ENCODE results near the gene PLAC8L1.

Gene PLAC8L1

GRCh38 chr5:146079695-146080373 is 25.5 kb downstream of the PLAC8L1 start:
- DNase-seq (ENCODE audit: low read depth): no peak

GRCh38 chr5:146078566-146078965 is 26.8 kb downstream of the PLAC8L1 start:
- DNase-seq (ENCODE audit: low read depth): no peak

GRCh38 chr5:146076455-146076854 is 28.9 kb downstream of the PLAC8L1 start:
- DNase-seq (ENCODE audit: low read depth): no peak

DNA sequence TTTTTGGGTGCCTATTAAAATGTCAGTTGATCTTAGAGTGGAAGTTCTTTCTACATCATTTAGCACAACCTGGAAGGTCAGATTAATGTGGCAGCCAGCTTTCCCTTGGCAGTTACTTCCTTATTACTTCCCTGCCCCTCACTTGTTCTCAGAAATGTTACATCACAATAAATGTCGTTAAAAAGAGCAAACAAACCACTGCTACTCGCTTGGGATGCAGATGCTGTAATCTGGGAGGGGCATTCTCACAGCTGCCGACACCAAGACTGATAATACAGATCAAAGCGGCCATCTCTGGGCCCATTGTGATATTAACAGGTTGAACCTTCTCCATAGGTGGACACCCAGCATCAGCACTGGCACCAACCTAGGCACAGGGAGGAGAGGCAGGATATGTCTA is 29.3 kb downstream of the PLAC8L1 start:
- no peak for DNase-seq (ENCODE audit: low read depth)

GRCh38 chr5:146073239-146073900 is 32.0 kb downstream of the PLAC8L1 start:
- DNase-seq (ENCODE audit: low read depth): no peak

- DNase-seq (ENCODE audit: low read depth): no peak
Measured at GRCh38 chr5:146072595-146072994, 32.8 kb downstream of the PLAC8L1 start.

DNA sequence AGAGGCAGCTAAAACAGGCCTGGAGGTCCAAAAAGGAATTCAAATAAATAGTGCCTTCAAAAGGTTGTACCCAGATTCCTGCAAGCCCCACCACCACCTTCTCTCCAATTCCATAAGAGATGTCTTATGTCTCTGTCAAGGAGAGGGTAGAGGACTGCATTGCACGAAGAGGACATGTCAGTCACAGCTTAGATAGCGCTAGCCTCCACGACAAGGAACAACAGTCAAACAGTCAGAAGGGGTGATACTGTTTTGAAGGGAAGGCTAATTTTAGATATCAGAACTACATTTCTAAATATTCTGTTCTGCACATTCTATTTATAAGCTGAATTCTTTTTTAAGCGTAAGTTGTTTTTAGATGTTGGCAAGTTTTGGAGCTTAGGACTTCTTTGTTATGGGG is 34.2 kb downstream of the PLAC8L1 start:
- no peak for DNase-seq (ENCODE audit: low read depth)

- DNase-seq (ENCODE audit: low read depth): no peak
Measured at GRCh38 chr5:146070746-146071145, 34.6 kb downstream of the PLAC8L1 start.

DNA sequence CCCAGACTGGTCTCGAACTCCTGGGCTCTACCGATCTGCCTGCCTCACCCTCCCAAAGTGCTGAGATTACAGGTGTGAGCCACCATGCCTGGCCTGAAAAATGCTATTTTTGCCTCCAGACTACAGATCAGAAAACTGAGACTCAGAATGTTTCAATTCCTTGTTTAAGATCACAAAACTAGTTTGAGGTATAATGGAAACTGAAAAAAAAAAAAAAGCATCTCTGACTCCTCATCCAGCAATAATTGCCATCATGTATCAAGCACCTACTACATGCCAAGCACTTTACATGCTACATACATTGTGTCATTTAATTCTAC is 35.6 kb downstream of the PLAC8L1 start:
- no peak for DNase-seq (ENCODE audit: low read depth)

DNA sequence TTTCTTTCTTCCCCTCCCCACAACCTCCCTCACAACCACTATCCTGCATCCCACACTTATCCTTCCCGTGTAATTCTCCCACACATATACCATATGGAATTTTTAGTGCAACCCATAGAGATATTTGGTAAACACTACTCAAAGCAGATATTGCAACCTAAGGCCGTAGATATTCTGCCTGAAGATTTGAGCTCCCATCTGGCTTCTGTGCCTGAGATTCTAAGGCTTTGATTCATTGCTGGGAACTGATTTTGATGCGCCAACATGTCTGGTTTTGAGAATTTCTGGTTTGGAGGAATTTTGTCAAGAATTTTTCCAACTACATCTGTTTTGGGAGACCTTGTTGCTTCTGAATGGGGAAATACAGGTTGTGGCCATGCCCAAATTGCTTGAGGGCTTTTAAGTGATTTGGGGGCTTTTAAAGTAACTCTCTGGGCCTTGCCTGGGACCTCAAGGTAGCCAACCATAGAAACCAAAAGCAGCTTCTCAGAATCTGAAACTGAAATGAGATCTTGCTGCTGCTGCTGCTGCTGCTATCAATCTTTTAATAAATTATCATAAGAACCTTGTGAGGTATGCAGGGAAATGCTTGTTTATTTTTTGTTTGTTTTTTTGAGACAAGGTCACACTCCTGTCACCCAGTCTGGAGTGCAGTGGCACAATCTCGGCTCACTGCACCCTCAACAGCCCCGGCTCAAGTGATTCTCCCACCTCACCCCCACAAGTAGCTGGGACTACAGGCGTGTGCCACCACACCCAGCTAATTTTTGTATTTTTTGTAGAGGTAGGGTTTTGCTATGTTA is 36.2 kb downstream of the PLAC8L1 start:
- no peak for DNase-seq (ENCODE audit: low read depth)

- no peak for DNase-seq (ENCODE audit: low read depth)
Measured at GRCh38 chr5:146068206-146068605, 37.2 kb downstream of the PLAC8L1 start.

- no peak for DNase-seq (ENCODE audit: low read depth)
Measured at GRCh38 chr5:146066968-146067367, 38.4 kb downstream of the PLAC8L1 start.

DNA sequence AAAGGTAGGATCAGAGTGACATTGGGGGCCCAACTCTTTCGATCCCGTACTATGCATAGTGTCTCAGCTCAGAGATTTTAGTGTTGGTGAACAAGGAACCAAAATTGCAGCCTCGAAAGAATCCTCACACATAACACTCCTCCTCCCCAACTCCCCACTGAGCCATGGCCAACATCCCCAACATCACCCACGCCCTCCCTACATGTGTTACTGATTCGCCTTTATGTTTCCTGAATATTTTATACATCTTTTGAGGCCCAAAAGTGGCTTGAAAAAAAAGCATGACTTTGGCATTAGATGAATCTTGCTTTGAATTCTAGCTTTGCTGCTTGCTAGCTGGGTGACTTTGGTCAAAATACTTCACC is 45.2 kb downstream of the PLAC8L1 start:
- DNase-seq (ENCODE audit: low read depth): no peak

GRCh38 chr5:146059460-146060220 is 45.7 kb downstream of the PLAC8L1 start:
- DNase-seq (ENCODE audit: low read depth): no peak

DNA sequence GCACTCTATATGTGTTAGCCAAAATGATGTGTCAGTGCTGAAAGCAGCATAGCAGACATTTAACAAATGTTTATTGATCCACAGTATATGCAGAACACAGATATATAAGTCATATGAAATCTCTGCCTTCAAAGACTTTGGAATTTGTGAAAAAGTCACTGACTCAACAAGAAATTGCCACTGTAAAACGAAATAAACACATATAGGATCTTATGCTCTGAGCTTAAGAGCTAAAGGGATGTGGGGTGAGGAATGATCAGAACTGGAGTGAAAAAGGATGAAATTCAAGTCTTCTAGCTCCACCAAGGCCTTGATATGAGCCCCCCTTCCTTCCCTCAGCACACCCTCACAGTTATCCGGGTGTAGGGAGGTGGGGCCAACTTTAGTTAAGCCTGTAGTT is 49.9 kb downstream of the PLAC8L1 start:
- DNase-seq (ENCODE audit: low read depth): no peak

DNA sequence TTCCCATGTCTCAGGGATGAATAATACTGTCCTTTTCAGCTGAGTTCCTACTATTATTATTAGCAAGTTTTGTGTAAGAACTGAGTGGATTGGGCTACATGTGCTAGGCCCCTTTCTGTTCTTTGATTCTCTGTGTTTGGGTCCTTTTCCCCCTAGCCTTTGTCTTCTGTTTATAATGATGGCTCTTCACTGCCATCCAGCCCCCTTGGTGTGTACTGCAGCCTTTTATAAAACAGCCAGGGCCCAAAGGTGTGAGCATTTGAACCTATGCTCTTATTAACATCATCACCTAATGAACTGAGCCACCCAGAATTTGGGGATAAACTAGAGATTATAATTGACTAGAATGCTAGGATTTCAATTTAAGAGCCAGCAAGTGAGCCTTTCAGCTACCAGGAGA is 52.6 kb downstream of the PLAC8L1 start:
- no peak for DNase-seq (ENCODE audit: low read depth)

DNA sequence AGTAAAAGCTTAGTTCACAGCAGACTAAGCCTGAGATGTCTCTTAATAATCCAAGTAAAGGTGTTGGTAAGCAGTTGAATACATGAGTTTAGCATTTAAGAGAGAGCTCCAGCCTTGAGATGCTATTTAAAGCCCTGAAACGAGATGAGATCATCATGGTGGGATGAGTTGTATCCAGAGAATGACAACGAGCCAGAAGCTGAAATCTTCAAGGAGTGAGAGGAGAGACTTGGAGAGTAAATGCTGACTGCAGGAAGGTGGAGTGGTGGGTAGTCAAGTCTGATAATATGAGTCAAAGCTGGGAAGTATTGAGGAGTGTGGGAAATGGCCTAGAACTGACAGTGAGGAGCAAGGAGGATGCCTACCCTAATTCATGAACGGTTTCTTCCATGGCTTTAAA is 53.7 kb downstream of the PLAC8L1 start:
- no peak for DNase-seq (ENCODE audit: low read depth)

DNA sequence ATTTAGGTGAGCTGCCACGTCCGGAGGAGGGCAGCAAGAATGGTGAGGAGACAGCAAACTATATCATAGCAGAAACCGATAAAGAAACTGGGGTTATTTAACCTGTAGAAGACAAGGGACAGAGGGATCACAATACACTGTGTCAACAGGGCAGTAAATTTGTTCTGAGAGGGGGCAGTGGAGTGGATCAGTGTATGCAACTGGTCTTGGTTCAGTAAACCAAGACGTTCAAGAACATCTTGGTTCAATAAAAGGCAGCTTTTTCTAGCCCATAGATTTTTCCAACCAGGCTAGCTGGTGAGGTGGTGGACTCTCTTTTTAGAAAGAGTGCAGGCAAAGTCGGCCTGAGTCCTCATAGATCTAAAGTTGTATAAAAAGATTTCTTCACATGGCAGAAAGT is 55.3 kb downstream of the PLAC8L1 start:
- no peak for DNase-seq (ENCODE audit: low read depth)

DNA sequence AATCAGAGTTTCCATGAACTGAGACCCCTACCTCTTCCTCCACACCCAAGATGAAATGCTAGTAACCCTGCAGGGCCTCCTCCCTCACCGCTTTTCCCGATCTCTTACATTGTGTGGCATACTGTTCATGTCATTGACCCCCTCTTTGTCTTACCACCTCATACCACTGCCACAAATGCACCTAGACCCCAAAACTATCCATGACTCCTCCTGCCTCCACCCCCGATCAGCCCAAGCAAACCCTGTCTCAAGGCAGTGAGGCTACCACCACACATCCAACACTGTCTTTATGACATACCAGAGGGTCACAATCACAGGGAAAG is 55.7 kb downstream of the PLAC8L1 start:
- DNase-seq (ENCODE audit: low read depth): no peak

DNA sequence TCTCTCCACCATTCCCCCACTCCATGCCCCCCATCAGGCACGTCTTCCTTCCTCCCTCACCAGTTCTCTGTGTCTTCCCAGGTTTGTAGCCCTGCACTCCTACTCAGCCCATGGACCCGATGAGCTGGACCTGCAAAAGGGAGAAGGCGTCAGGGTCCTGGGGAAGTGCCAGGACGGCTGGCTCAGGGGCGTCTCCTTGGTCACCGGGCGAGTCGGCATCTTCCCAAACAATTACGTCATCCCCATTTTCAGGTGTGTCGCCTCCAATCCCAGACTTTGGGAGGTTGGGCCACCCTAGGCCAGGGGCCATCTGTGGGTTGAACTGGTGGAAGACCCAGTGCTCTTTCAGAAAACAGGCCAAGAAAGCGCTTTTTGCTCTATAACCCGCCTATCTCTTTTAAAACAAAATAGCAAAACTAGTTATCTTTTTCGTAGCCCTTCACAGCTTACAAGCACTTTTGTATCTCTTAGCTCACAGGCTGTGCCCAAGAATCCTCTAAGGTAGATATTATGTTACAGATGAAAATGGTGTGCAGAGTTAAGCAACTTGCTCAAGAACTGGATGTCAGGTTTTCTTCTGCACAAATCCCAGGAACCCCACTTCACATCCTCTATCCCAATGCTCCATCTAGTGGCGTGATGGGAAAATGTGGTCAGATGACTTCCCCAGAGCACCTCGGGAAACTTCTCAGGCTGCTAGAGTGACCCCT is 56.2 kb downstream of the PLAC8L1 start:
- no peak for DNase-seq (ENCODE audit: low read depth)

- DNase-seq (ENCODE audit: low read depth): no peak
Measured at GRCh38 chr5:146047396-146047795, 58.0 kb downstream of the PLAC8L1 start.

DNA sequence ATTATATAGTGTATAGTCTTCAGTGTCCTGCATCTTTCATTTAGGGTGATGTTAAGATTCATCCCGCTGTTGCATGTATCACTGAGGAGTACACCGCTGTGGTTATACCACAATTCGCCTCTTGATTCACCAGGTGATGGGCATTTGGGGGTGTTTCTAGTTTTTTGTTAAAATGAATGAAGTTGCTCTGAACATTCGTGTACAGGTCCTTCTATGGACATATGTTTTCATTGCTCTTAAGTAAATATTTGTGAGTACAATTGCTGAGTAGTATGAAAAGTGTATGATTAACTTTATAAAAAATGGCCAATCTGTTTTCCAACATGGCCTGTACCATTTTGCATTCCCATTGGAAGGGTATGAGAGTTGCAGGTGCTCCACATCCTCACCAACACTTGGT is 61.7 kb downstream of the PLAC8L1 start:
- DNase-seq (ENCODE audit: low read depth): no peak
